Upper lobe of left lung (tissue), 4 donors: ENCODE data around the gene PPP2R2B.

ENCODE experiments used
- CTCF ChIP-seq, 6 experiments: fragments of 450-650 bp in 4 of 6; fragments of 200-600 bp in 2 of 6; sonication (generic) in 2 of 6; IDR thresholded peaks; one replicate each; pipeline ENCODE4 v1.5.1; 2016 to 2019; ENCODE audit warnings: antibody characterized with exemption in 6 of 6
- POLR2AphosphoS5 ChIP-seq, 2 donors: sonication (generic); formaldehyde crosslinking; IDR thresholded peaks; one replicate each; pipeline ENCODE4 v1.5.1; 2017; ENCODE audit warnings: antibody characterized with exemption in 2 of 2

GRCh38 chr5:146848133-146848532 is 30.4 kb downstream of the PPP2R2B start:
- no peak for TF ChIP-seq CTCF (IDR thresholded peaks at IDR 0.05)
- no peak for TF ChIP-seq POLR2AphosphoS5 (IDR thresholded peaks at IDR 0.05)
